Lower leg skin (tissue), 3 donors: ENCODE data around the gene SRSF7.

ENCODE experiments used
- CTCF ChIP-seq, 3 donors: fragments of 450-650 bp; IDR thresholded peaks; one replicate each; pipeline ENCODE4 v1.5.1; 2016; ENCODE audit warnings: antibody characterized with exemption in 3 of 3, mild to moderate bottlenecking in 3 of 3, moderate library complexity in 2 of 3
- POLR2A ChIP-seq, 2 donors: fragments of 450-650 bp; IDR thresholded peaks; one replicate each; pipeline ENCODE4 v1.6.1; 2016 to 2017; ENCODE audit warnings: antibody characterized with exemption in 2 of 2, mild to moderate bottlenecking in 1 of 2, moderate library complexity in 1 of 2

GRCh38 chr2:38792751-38793150 lies 41.6 kb upstream of the SRSF7 start:
- TF ChIP-seq CTCF (IDR thresholded peaks at IDR 0.05): no peak
- TF ChIP-seq POLR2A (IDR thresholded peaks at IDR 0.05): no peak
